Thoracic aorta (tissue), 2 donors: ENCODE results near the gene GPC6. TPM values are rescaled to one million over a fixed set of nuclear protein-coding genes. Genes with fewer than 3 reads are reported as not detected.

Experiments used
- ATAC-seq: fragments of 150-250 bp; one replicate; pipeline ENCODE4 v1.8.0; 2017; ENCODE audit warnings: low read depth; ENCODE audit not compliant: insufficient number of reproducible peaks, low FRiP score
- DNase-seq: peaks from one replicate; pipeline ENCODE4 v3.0.0-alpha.2; 2020; ENCODE audit warnings: low spot score
- H3K27ac ChIP-seq, 2 donors: fragments of 200-600 bp; sonication (generic); 1 replicate in 1 of 2; 2 replicates in 1 of 2; pipeline ENCODE4 v1.5.1; 2016; ENCODE audit warnings: mild to moderate bottlenecking in 2 of 2, moderate library complexity in 2 of 2
- H3K27me3 ChIP-seq: fragments of 200-600 bp; sonication (generic); replicated peaks from 2 replicates; pipeline ENCODE4 v1.6.0; 2016; ENCODE audit warnings: mild to moderate bottlenecking; ENCODE audit not compliant: insufficient read depth
- H3K36me3 ChIP-seq: fragments of 200-600 bp; sonication (generic); one replicate; pipeline ENCODE4 v1.5.1; 2016
- H3K4me1 ChIP-seq, 2 donors: fragments of 200-600 bp; sonication (generic); 1 replicate in 1 of 2; 2 replicates in 1 of 2; pipeline versions ENCODE4 v1.5.1 to v1.6.0; 2016; ENCODE audit warnings: low read depth in 2 of 2, mild to moderate bottlenecking in 1 of 2; ENCODE audit not compliant: control insufficient read depth in 1 of 2
- H3K4me3 ChIP-seq: fragments of 200-600 bp; sonication (generic); 2 replicates; pipeline ENCODE4 v1.5.1; 2016; ENCODE audit warnings: mild to moderate bottlenecking
- H3K9me3 ChIP-seq: fragments of 200-600 bp; sonication (generic); 2 replicates; pipeline ENCODE4 v1.5.1; 2016
- CTCF ChIP-seq: fragments of 200-600 bp; sonication (generic); IDR thresholded peaks from one replicate; pipeline ENCODE4 v1.5.1; 2019; ENCODE audit warnings: antibody characterized with exemption
- total RNA-seq, 2 donors: library from RNA; depleted of rRNA; stranded (reverse); fragments of >200 nt; gene quantifications; one replicate each; pipeline versions ENCODE4 v1.1.0 to v1.2.3, GENCODE V29; 2016

Gene GPC6
- total RNA-seq, 2 donors from 2014 or later: 34.9 to 56.4 TPM

- peak overlapping the region; percentile 32 for H3K4me3 ChIP-seq
- H3K4me1 ChIP-seq: peaks cover 25 to 58% of the 10 kb centered on the region in 2 donors
- TF ChIP-seq CTCF: no peak
- H3K27me3 ChIP-seq: no peaks in the 10 kb centered on the region
- no peaks in the 10 kb centered on the region for H3K36me3 ChIP-seq
- H3K27ac ChIP-seq: peak overlapping the region in 1 of 2 donors; percentile 33
- DNase-seq: no peak
- H3K9me3 ChIP-seq: no peaks in the 10 kb centered on the region
- ATAC-seq: no peak
Observed at GRCh38 chr13:93767180-93767916, 540.7 kb downstream of the GPC6 start.

- Histone ChIP-seq H3K4me1 (peaks cover 25 to 58% of the 10 kb centered on the region in 2 donors), H3K9me3 (no peaks in the 10 kb centered on the region), H3K27me3 (no peaks in the 10 kb centered on the region), H3K4me3 (no peak overlapping the region), H3K27ac (no peak overlapping the region), H3K36me3 (no peaks in the 10 kb centered on the region)
- TF ChIP-seq CTCF: no peak
- DNase-seq: no peak
- ATAC-seq: no peak
Observed at GRCh38 chr13:93767917-93768409, 541.4 kb downstream of the GPC6 start.

GRCh38 chr13:93769101-93769500 lies 542.5 kb downstream of the GPC6 start:
- no peaks in the 10 kb centered on the region for H3K27me3 ChIP-seq
- no peak for ATAC-seq
- no peak for DNase-seq
- TF ChIP-seq CTCF: no peak
- H3K9me3 ChIP-seq: no peaks in the 10 kb centered on the region
- H3K4me3 ChIP-seq: no peak overlapping the region
- no peaks in the 10 kb centered on the region for H3K36me3 ChIP-seq
- peaks cover 25 to 54% of the 10 kb centered on the region in 2 donors for H3K4me1 ChIP-seq
- no peak overlapping the region for H3K27ac ChIP-seq

GRCh38 chr13:93769607-93770006 lies 543.0 kb downstream of the GPC6 start:
- Histone ChIP-seq H3K9me3 (no peaks in the 10 kb centered on the region), H3K27me3 (no peaks in the 10 kb centered on the region), H3K36me3 (no peaks in the 10 kb centered on the region), H3K4me3 (no peak overlapping the region), H3K4me1 (peaks cover 26 to 57% of the 10 kb centered on the region in 2 donors), H3K27ac (no peak overlapping the region)
- ATAC-seq: no peak
- no peak for TF ChIP-seq CTCF
- no peak for DNase-seq

GRCh38 chr13:93771227-93771626 lies 544.6 kb downstream of the GPC6 start:
- Histone ChIP-seq H3K4me3 (no peak overlapping the region), H3K27ac (no peak overlapping the region), H3K9me3 (no peaks in the 10 kb centered on the region), H3K36me3 (no peaks in the 10 kb centered on the region), H3K4me1 (peaks cover 29 to 58% of the 10 kb centered on the region in 2 donors), H3K27me3 (no peaks in the 10 kb centered on the region)
- TF ChIP-seq CTCF: no peak
- ATAC-seq (no peak), DNase-seq (no peak)
